HG02588 (cell line): ENCODE data around the gene HDAC11.
"Not testable (repeated sequence)": the region's sequence is repeated elsewhere in the genome, so short reads cannot be mapped to it uniquely, and the experiment has no call there.

Experiments used
- ATAC-seq: cut with Tn5 transposase; IDR thresholded peaks from one replicate; pipeline ENCODE4 v1.9.1; 2021; ENCODE audit warnings: mild to moderate bottlenecking, moderate library complexity; ENCODE audit not compliant: unreplicated experiment

Gene HDAC11

DNA sequence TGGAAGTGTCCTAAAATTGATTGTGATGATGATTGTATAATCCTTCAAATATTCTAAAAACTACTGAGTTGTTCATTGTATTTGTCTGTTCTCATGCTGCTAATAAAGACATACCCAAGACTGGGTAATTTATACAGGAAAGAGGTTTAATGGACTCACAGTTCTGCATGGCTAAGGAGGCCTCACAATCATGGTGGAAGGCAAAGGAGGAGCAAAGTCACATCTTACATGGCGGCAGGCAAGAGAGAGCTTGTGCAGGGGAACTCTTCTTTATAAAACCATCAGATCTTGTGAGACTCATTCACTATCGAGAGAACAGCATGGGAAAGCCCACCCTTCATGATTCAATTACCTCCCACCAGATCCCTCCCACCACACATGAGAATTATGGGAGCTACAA is 41.6 kb downstream of the HDAC11 start:
- ATAC-seq: not testable (repeated sequence)

DNA sequence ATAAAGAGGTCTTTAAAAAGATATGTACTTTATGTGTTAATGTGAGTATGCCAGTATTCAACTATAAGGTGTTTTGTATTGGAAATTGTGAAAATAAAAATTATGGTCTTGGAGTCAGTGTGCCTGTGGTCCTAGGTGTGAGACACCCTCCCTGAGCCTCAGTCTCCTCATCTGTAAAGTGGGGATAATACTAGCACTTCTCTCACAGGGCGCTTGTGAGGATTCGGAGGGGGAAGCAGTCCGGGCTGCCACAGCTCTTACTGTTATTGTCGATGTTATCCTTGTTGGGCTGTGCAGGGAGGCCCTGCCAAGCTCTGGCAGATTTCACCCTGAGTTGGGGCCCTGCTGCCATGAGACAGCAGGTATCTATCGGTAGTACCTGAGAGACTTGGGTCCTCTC is 42.1 kb downstream of the HDAC11 start:
- ATAC-seq: no peak

DNA sequence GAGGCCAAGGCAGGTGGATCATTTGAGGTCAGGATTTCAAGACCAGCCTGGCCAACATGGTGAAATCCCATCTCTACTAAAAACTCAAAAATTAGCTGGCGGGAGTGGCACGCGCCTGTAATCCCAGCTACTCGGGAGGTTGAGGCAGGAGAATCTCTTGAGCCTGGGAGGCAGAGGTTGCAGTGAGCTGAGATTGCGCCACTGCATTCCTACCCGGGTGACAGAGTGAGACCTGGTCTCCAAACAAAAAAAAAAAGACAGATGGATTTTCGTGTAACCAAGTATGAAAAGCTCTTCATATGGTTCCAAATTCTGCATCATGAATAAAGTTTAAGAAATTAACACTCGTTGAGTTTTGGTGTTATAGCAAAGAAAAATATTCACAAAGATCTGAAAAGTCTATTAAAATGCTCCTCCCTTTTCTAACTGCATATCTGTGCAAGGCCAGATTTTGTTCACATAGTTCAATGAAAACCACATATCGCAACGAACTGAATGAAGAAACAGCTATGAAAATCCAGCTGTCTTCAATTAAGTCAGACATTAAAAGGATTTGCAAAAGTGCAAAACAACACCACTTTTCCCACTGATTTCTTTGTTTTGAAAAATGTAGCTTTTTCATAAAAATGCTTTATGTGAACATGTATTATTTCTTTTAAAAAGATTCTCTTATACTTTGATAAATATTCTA is 45.0 kb downstream of the HDAC11 start:
- ATAC-seq: no peak

DNA sequence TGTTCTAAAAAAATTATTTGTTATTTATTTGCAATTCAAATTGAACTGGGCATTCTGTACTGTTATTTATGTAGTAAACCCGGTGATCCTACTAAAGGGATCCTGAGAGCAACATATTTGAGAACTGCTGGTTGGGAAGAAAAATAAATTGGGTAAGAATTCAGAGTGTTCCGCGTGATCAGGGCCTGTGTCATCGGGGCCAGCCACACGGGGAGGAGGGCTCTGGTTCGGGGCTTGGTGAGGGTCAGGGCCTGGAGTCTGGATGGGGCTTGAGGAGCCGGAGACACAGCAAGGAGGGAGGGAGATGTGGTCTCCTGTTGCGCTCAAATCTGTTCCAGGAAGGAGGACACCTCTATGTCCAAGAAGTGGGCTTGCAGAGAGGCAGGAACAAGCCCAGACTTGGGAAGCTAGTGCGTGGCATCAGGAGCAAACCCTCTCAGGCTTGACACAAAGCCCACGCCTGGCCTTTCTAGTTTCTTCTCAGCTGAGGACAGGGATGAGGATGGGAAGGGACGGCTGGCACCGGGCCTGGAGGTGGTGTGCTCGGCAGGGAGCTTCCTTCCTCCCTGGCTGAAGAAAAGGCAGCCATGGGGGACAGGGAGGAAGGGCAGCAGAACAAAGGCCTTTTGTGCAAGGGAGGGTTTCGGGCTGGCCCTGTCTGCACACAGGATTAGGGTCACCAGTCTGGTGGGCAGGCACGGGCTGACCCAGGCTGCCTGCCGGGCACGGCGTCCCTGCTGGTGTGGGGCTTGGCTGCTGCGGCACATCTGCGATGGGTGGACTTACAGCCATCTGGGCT is 45.9 kb downstream of the HDAC11 start:
- ATAC-seq: no peak

DNA sequence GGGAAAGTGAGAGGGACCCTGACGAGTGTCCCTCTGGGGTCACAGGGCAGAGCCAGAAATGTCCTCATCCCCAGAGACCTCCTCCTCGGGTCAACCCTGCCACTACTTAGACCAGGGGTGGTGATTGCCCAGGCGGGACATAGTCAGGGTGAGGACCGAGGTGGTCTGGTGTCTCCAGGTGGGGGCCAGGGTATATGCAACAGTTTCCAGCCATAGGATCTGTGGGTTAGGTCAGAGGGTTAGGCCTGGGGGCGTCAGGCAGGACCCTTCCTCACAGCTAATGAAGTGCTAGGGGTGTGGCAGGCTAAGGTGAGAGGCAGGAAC is 46.5 kb downstream of the HDAC11 start:
- no peak for ATAC-seq

DNA sequence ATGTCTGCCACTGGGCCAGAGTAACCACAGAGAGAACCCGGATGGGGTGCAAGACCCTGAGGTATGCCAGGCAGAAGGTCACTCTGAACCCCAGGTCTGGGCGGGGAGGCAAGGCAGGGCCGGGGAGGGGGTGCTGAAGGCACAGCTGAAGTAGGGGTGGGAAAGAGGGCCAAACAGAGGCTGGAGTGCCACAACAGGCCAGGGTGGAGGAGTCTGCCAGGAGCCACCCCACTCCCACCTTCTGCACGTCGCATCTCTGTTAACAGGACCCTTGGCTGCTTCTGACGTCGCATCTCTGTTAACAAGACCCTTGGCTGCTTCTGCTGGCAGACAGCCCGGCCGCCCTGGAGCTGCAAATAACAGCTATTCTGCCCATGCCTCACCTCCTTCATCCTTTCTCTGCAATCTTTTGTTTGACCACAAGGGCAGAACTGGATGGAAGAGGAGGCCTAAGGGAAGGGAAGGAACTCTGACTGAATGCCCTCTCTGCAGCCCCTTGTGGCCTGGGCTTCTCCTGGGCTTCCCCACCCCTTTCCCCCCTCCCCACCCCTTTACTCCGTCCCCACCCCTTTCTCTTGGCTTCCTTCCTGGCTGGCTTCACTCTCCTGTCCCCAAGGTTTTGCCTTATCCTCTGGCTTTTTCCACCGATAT is 48.2 kb downstream of the HDAC11 start:
- no peak for ATAC-seq

DNA sequence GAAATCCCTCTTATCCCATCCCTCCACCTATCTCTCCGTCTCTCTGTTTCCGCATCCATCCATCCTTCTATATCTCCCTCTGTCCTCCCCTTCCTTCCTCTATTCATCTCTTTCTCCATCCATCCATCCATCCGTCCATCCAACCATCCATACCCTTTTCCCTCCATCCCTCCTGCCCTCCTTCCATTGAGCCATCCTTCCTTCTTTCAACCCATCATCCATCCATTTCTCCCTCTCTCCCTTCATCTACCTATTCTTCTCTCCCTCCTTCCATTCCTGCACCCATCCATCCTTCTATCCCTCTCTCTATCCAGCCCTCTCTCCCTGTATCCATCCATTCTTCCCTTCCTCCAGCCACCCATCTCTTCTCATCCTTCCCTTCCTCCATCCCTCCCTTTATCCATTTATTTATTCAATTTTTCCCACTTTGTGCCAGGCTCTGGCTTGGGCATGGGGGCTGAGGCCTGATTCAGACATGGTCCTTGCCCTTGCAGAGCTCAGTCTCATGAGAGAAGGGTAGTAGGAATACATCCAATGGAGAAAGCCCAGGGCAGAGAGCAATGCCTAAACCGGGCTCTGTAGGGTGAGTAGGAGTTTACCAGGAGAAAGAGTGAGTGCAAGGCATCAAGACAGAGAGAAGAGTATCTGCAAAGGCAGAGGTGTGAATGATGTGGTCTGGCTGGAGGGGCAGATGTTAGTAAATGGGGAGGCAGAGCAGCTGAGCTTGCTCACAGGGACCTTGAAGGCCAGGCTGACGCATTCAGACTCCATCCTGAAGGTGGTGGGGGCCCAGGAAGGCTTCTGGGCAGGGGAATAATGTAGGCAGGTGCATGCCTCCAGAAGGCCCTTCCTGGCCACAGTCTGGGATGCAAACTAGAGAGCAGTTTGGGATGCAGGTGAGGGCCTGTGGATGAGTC is 49.3 kb downstream of the HDAC11 start:
- ATAC-seq: no peak

DNA sequence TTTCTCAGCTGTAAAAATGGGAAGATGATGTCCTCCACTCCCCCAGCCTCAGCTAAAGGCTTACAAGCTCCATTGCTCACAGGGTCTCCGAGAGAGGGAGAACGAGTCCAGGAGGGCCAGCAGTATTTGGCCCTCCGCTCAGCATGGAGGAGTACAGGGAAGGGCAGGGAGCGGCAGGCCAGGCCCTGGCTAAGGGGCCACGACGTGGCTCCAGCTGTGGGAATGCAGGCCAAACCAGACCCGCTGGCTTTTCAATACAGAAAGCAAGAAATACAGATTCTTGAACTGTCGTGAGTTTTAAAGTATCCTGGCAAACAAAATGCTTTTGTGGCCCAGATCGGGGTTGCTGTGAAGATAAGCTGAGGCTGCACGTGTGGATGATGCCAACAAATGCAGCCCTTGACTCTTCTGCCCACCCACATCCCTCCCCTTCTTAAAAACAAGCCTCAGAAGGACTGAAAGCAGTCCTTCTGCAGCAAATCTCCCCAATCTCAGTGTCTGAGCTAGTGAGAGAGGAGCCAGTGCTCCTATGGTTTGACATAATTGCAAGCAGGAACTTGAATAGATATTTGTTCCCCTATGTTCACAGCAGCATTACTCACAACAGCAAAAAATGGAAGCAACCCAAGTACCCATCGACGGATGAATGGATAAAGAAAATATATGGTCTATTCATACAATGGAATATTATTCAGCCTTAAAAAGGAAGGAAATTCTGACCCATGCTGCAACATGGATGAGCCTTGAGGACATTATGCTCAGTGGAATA is 50.3 kb downstream of the HDAC11 start:
- ATAC-seq: no peak

DNA sequence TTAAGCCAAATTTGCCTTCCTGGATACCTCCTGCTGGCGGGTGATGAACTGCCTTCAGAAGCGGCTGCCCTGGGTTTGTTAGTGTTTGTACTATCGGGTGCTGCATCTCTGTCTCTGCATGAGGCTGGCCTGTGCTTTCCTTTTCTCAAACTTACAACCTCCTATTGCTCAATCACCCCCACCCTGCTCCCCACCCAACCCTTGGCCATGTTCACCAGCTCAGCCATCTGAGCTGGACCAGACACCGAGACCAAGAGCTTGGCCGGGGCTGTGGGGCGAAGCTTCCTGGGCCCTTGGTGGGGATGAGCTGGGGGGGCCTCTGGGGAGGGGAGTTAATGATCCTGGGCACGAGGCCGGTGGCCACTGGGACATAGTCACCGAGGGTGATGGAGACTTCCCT is 52.0 kb downstream of the HDAC11 start:
- ATAC-seq: no peak

DNA sequence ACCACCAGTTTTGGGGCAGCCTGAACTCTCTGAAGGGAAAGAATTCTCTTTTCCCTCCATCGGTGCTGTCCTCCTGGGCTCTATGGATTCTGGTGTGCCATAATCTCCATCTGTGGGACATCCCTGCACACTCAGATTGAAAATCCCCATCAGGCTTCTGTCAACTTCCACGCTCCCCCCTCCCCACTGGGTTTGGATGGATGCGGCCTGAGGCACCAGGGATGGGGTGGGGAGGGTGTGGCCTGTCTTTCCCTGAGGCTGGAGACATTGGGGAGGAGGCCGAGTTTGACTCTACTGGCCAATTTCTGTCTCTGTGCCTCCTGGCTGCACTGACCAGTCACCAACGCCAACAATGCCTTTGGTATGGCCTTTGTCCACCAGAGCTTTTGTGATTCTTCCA is 52.5 kb downstream of the HDAC11 start:
- no peak for ATAC-seq

DNA sequence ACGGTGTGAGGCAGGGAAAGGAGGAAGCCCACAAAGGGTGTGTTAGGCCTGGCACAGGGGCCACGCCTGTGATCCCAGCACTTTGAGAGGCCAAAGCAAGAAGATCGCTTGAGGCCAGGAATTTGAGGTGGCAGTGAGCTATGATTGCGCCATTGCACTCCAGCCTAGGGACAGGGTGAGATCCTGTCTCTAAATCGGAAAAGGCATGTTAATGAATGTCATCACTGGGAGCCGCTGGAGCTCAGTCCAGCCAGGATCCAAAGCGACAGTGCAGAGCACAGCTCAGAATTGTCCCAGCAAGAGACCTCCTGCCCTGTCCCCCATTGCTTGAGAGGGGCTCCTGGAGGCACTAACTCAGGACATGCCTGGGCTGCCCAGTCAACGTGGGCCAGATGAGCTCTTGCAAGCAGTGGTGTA is 53.8 kb downstream of the HDAC11 start:
- ATAC-seq: no peak

DNA sequence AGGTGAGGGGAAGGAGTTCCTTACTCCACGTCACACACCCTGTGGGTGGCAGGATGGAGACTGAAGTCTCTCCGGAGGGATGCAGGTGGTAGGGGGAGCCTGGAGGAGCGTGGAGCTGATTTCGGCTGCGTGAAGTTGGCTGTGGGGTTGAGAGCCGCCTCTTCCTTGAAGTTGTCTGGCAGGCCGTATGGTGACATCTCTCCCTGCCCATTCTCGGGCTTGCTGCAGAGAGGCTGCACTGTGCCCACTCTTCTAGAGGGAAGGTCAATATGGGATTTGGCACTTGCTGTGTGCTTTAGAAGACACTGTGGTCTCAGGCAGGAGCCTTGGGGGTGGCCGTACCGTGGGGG is 55.4 kb downstream of the HDAC11 start:
- ATAC-seq: no peak

DNA sequence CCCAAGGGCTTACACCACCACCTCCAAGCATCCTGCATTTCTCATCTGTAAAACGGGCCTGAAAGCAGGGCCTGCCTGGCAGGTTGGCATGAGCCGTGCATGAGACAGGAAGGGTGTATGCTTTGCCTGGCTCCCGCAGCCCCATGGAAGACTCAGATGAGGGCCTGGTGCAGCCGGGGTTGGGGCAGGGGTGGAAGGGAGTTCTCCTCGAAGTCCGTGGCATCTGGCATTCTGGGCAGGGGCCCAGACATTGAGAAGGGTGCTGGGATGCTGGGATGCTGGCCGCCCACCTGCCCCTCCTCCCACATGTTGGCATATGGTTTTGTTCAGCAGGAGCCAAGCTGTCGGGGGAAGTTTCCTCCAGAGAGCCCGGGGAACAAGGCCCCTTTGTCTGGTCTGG is 55.8 kb downstream of the HDAC11 start:
- no peak for ATAC-seq

DNA sequence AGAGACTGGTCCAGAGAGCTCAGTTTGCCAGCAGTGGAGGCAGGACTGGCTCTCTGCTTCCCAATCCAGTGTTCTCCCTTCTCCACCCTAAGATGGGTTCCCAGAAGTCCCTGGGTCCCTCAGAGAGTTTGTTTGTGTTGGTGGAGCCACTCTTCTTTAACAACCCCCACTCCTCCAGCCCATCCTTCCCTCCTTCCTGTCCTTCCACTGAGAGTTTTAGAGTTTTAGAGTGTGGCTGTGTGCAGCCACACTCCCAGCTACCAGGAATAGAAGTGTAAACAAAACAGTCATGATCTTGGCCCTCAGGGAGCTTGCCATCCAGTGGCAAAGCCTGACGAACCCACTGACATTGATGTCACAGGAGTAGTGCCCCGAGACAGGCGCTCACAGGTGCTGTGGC is 56.3 kb downstream of the HDAC11 start:
- no peak for ATAC-seq

DNA sequence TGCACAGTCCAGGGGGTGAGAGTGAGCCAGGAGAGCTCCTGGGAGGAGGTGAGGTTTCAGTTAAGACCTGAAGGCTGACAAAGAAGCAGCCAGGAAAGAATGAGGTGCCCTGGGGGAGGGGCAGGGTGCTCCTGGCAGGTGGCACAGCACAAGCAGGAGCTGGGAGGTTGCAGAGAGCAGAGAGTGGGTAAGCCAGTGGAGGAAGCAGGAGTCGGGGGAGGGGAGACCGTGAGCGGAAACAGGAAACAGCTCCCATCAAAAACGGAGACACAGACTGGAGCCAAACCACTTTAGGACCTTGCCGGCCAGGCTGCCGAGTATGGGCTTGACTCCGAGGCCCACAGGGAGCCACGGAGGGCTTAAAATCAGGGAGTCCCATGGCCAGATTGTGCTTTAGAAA is 56.7 kb downstream of the HDAC11 start:
- no peak for ATAC-seq

DNA sequence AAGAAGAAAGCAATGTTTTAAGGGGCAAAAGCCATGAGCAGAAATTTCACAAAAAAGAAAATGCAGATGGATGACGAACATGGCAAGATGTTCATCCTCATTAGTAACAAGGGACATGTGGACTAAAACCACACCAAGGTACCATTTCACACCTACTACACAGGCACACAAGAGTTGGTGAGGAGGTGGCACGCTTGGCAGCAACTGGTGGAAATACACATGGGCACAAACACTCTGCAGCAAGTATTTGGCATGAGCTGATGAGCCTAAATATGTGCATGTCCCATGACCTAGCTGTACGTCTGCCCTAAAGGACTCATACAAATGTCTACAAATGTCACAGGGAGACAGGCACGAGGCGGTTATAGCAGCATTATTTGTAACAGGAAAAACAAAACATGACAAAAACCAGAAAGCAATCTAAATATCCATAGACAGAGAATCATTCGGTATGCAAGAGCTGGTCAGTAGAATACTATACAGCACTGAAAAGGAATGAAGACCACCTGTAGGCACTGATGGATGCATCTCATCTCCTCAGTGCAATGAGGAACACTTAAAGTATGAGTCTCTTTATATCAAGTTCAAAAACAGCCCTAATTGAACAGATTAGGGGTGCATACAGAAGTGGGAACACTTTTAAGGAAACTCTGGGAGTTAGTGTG is 57.3 kb downstream of the HDAC11 start:
- ATAC-seq: no peak

DNA sequence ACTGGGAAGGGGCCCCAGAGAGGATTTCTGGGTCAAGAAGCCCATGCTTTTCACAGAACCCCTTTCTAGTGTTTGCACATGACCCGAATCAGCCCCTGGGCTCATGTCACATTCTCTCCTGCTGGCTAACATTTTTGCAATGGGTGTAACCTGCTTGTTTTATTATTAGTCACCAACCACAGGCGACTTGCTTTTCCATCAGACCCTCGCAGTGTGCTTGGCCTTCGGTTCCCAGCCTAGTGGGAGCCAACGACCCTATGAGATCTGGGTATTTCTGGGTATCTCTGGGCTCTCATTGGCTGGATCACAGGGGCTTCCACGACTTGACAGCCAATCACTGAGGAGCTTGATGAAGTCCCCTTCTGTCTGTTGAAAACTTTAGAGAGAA is 57.8 kb downstream of the HDAC11 start:
- no peak for ATAC-seq

DNA sequence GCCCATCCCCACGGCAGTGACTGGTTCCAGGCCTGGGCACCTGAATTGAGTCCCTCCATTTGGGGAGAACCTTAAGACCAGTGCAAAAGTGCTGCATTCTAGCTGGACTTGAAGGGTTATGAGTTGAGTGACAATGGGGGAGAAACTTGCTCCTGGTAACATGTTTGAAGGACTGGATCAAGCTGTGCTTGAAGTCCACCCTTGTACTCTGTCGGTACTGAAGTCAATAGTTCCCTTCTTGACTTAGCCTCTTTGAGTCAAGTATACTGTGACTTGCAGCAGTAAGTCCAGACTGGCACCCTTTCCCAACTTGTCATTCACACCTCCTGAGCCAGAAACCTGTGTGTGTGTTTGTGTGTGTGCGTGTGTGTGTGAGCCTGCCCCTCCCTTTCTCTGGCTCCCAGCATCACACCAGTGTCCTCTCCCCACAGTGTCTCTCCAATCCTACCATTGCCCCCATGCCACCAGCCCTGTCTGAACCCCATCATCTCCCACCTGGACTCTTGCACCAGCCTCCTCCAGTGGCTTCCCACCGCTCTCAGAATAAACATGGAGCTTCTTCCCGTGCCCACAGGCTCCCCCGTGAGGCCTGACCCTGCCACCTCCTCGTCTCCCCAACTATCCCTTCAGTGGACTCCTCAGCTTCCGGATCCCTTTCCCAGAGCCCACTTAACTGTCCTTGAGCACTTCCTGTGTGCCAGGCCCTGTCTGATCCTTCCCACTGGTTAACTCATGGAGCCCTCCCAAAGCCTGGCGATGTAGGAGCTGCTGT is 58.6 kb downstream of the HDAC11 start:
- ATAC-seq: no peak

DNA sequence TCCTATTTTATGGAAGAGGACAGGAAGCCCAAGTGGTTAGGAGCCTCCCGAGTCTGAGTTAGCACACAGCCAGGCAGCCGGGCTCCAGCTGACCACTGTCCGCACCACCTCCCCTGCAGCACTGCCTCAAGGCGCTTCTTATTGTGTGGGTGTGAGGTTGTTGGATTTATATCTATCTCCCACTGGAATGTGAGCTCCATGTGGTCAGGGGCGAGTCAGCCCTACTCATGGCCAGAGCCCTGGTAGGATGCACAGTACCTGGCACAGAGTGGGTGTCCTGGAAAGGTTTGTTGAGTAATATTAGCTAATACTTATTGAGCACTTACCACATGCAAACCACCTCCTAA is 59.2 kb downstream of the HDAC11 start:
- no peak for ATAC-seq
